ENCODE results near the gene DOCK9. TPM values are rescaled to one million over a fixed set of nuclear protein-coding genes. Genes with fewer than 3 reads are reported as not detected.

Gene DOCK9
- total RNA-seq, 1 experiment from 2014 or later: 31.7 TPM

GRCh38 chr13:98823442-98823841 is 154.4 kb downstream of the DOCK9 start:
- Histone ChIP-seq H3K9me2 (replicated peaks; ENCODE audit: low read length) (no peaks in the 10 kb centered on the region), H3K4me2 (ENCODE audit: low read length) (no peak overlapping the region), H3K27me3 (ENCODE audit: low read length) (no peaks in the 10 kb centered on the region), H3K79me2 (ENCODE audit: low read length) (no peaks in the 10 kb centered on the region), H3K4me3 (ENCODE audit: low read length) (no peak overlapping the region), H3K27ac (ENCODE audit: low read length) (no peak overlapping the region), H3K4me1 (ENCODE audit: insufficient read depth, low read length) (peaks cover 5% of the 10 kb centered on the region), H2AFZ (ENCODE audit: low read length) (no peak overlapping the region), H3K9me3 (ENCODE audit: low read length) (no peaks in the 10 kb centered on the region), H4K20me1 (ENCODE audit: low read length) (no peaks in the 10 kb centered on the region), H3F3A (ENCODE audit: low read length, unreplicated experiment) (no peaks in the 10 kb centered on the region), H3K36me3 (ENCODE audit: low read depth, low read length) (peaks cover 3% of the 10 kb centered on the region; the same call in 1 of the 2 replicates), H3K9ac (ENCODE audit: low read length) (no peak overlapping the region)
- no peak for DNase-seq
- CTCF ChIA-PET: no interaction called here
- POLR2A ChIA-PET (ENCODE audit: unreplicated experiment): interaction anchor here (0.6 kb wide), 1 partner anchor 62 kb away, joined by 3 read pairs; no protein-coding TSS in a partner anchor
- intact Hi-C loops (cut with micrococcal nuclease): no loop called here
- BruUV-seq (replicated peaks): no TSS peak
- ATAC-seq: no peak
- no peak for TF ChIP-seq CTCF (conservative IDR thresholded peaks at IDR 0.05; ENCODE audit: low read depth, low read length)
- TF ChIP-seq EZH2 (IDR thresholded peaks at IDR 0.05; ENCODE audit: low read length, unreplicated experiment): no peak
- TF ChIP-seq EZH2phosphoT487 (IDR thresholded peaks at IDR 0.05; ENCODE audit: borderline replicate concordance, low read length): no peak

GRCh38 chr13:98822225-98822606 is 155.6 kb downstream of the DOCK9 start:
- Histone ChIP-seq H3K27ac (ENCODE audit: low read length) (no peak overlapping the region), H3K9me2 (replicated peaks; ENCODE audit: low read length) (no peaks in the 10 kb centered on the region), H3K79me2 (ENCODE audit: low read length) (no peaks in the 10 kb centered on the region), H3K4me2 (ENCODE audit: low read length) (no peak overlapping the region), H3K9ac (ENCODE audit: low read length) (no peak overlapping the region), H3K4me1 (ENCODE audit: insufficient read depth, low read length) (peaks cover 5% of the 10 kb centered on the region), H4K20me1 (ENCODE audit: low read length) (no peaks in the 10 kb centered on the region), H2AFZ (ENCODE audit: low read length) (no peak overlapping the region), H3K36me3 (ENCODE audit: low read depth, low read length) (peaks cover 3% of the 10 kb centered on the region; the same call in 1 of the 2 replicates), H3F3A (ENCODE audit: low read length, unreplicated experiment) (no peaks in the 10 kb centered on the region), H3K9me3 (ENCODE audit: low read length) (no peaks in the 10 kb centered on the region), H3K27me3 (ENCODE audit: low read length) (no peaks in the 10 kb centered on the region), H3K4me3 (ENCODE audit: low read length) (no peak overlapping the region)
- BruUV-seq (replicated peaks): no TSS peak
- intact Hi-C loops (cut with micrococcal nuclease): no loop called here
- ATAC-seq: no peak
- ChIA-PET CTCF (no interaction called here), POLR2A (ENCODE audit: unreplicated experiment) (no interaction called here)
- TF ChIP-seq EZH2 (IDR thresholded peaks at IDR 0.05; ENCODE audit: low read length, unreplicated experiment): no peak
- no peak for TF ChIP-seq EZH2phosphoT487 (IDR thresholded peaks at IDR 0.05; ENCODE audit: borderline replicate concordance, low read length)
- TF ChIP-seq CTCF (conservative IDR thresholded peaks at IDR 0.05; ENCODE audit: low read depth, low read length): no peak
- DNase-seq: no peak

GRCh38 chr13:98821372-98822224 is 156.3 kb downstream of the DOCK9 start:
- no peaks in the 10 kb centered on the region for H3K9me2 ChIP-seq (replicated peaks; ENCODE audit: low read length)
- H3K27ac ChIP-seq (ENCODE audit: low read length): no peak overlapping the region
- no peaks in the 10 kb centered on the region for H3F3A ChIP-seq (ENCODE audit: low read length, unreplicated experiment)
- no peaks in the 10 kb centered on the region for H3K79me2 ChIP-seq (ENCODE audit: low read length)
- peaks cover 5% of the 10 kb centered on the region for H3K4me1 ChIP-seq (ENCODE audit: insufficient read depth, low read length)
- ATAC-seq (no peak), DNase-seq (no peak)
- H3K4me3 ChIP-seq (ENCODE audit: low read length): no peak overlapping the region
- POLR2A ChIA-PET (ENCODE audit: unreplicated experiment): no interaction called here
- H3K27me3 ChIP-seq (ENCODE audit: low read length): no peaks in the 10 kb centered on the region
- H3K9ac ChIP-seq (ENCODE audit: low read length): no peak overlapping the region
- intact Hi-C loops (cut with micrococcal nuclease): no loop called here
- CTCF ChIA-PET: no interaction called here
- H4K20me1 ChIP-seq (ENCODE audit: low read length): no peaks in the 10 kb centered on the region
- H3K4me2 ChIP-seq (ENCODE audit: low read length): no peak overlapping the region
- TF ChIP-seq EZH2 (IDR thresholded peaks at IDR 0.05; ENCODE audit: low read length, unreplicated experiment): no peak
- no peak for TF ChIP-seq CTCF (conservative IDR thresholded peaks at IDR 0.05; ENCODE audit: low read depth, low read length)
- TF ChIP-seq EZH2phosphoT487 (IDR thresholded peaks at IDR 0.05; ENCODE audit: borderline replicate concordance, low read length): no peak
- no TSS peak for BruUV-seq (replicated peaks)
- no peaks in the 10 kb centered on the region for H3K9me3 ChIP-seq (ENCODE audit: low read length)
- no peak overlapping the region for H2AFZ ChIP-seq (ENCODE audit: low read length)
- H3K36me3 ChIP-seq (ENCODE audit: low read depth, low read length): peaks cover 3% of the 10 kb centered on the region; the same call in 1 of the 2 replicates
